Measurements from ENCODE around the gene MAS1.

DNA sequence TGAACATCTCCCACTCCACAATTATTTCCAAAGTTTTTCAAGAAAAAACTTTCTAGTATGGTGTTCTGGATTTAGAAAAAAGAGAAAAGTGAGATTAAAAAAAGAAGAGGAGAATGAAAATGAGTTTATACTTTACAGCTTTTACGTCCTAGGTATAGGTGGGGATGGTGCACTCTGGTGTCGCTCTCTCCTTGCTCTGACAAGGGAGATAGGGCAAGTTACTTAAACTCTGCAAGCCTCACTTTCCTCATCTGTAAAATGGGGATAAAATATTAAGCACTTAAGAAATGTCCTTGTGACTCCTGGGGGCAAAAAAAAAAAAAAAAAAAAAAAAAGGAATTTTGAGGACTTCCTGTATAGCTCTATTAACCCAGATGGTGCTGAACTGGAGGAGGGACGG lies 4.5 kb upstream of the MAS1 start:
- TF ChIP-seq CTCF (optimal IDR thresholded peaks at IDR 0.05 in 1 of 3, IDR thresholded peaks at IDR 0.05 in 1 of 3, conservative IDR thresholded peaks at IDR 0.05 in 1 of 3; ENCODE audit: extremely low read depth in 1 of 3, insufficient read depth in 2 of 3, low read length in 3 of 3) (no peak), EZH2 (IDR thresholded peaks at IDR 0.05; ENCODE audit: low read length) (no peak)
